Measurements from ENCODE around the gene UTP20.

DNA sequence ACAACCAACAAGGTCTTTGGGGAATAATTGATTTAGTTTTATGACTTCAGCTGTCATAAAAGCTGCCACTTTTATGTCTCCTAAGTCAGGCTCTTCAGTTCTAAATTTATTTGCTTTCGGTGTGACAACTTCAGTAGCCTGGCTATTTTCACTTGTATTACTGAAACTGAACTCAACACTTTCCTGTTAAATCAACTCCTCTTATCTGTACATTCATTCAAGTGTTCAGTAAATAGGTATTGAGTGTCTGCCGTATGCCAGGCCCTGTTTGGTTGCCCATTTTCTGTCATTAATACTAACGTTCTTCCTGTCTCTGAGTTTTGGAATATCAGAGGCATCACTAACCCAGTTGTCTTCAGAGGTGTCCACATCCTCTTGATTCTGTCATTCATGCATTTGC, 7.5 kb downstream of the UTP20 start:
- TF ChIP-seq, protein P1, sequence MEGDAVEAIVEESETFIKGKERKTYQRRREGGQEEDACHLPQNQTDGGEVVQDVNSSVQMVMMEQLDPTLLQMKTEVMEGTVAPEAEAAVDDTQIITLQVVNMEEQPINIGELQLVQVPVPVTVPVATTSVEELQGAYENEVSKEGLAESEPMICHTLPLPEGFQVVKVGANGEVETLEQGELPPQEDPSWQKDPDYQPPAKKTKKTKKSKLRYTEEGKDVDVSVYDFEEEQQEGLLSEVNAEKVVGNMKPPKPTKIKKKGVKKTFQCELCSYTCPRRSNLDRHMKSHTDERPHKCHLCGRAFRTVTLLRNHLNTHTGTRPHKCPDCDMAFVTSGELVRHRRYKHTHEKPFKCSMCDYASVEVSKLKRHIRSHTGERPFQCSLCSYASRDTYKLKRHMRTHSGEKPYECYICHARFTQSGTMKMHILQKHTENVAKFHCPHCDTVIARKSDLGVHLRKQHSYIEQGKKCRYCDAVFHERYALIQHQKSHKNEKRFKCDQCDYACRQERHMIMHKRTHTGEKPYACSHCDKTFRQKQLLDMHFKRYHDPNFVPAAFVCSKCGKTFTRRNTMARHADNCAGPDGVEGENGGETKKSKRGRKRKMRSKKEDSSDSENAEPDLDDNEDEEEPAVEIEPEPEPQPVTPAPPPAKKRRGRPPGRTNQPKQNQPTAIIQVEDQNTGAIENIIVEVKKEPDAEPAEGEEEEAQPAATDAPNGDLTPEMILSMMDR (IDR thresholded peaks at IDR 0.05; ENCODE audit: borderline replicate concordance, extremely low read depth, low read length, poor library complexity, severe bottlenecking): no peak
- no peak for TF ChIP-seq EZH2 (IDR thresholded peaks at IDR 0.05; ENCODE audit: borderline replicate concordance, low read depth, low read length, severe bottlenecking)
